Naive thymus-derived CD8-positive, alpha-beta T cell (primary cell): ENCODE data around the gene HERC3. TPM values are rescaled to one million over a fixed set of nuclear protein-coding genes. Genes with fewer than 3 reads are reported as not detected.
A peak's percentile ranks its signal among the peaks of the same experiment; 100 is the strongest.

Experiments
- ATAC-seq, 2 donors: fragments of 150-1000 bp; cut with Tn5 transposase in 1 of 2; sonication (Bioruptor Pico), chemical (Tn5 transposase) in 1 of 2; 1 replicate in 1 of 2; 2 replicates in 1 of 2; pipeline ENCODE4 v1.10.0; 2021; ENCODE audit warnings: mild to moderate bottlenecking in 2 of 2, moderate library complexity in 2 of 2
- POLR2A ChIA-PET: fragments of 350-600 bp; sonication (Branson Sonifier 250); formaldehyde crosslinking; loops from one replicate; lab custom pipeline; 2021; ENCODE audit warnings: antibody characterized with exemption; lab: Charles Lee
- DNase-seq, 10 donors: peaks; one replicate each; pipeline versions ENCODE4 v3.0.0 to v3.0.0-alpha.2; 2020 to 2022
- H3K27ac Mint-ChIP-seq, 10 donors: one replicate each; pipeline ENCODE4 v1.8.0; 2020 to 2022; ENCODE audit warnings: mild to moderate bottlenecking in 10 of 10, mixed read lengths in 10 of 10, moderate library complexity in 4 of 10, inconsistent platforms in 1 of 10
- H3K27me3 Mint-ChIP-seq, 5 donors: one replicate each; pipeline ENCODE4 v1.8.0; 2021 to 2022; ENCODE audit warnings: mixed read lengths in 5 of 5
- H3K36me3 Mint-ChIP-seq, 3 donors: one replicate each; pipeline ENCODE4 v1.8.0; 2020 to 2022; ENCODE audit warnings: mixed read lengths in 3 of 3, mild to moderate bottlenecking in 2 of 3, inconsistent platforms in 1 of 3
- H3K4me1 Mint-ChIP-seq, 4 donors: one replicate each; pipeline ENCODE4 v1.8.0; 2021 to 2022; ENCODE audit warnings: mixed read lengths in 4 of 4
- H3K4me3 Mint-ChIP-seq, 10 donors: one replicate each; pipeline ENCODE4 v1.8.0; 2020 to 2022; ENCODE audit warnings: mild to moderate bottlenecking in 10 of 10, mixed read lengths in 10 of 10, moderate library complexity in 6 of 10, inconsistent platforms in 1 of 10
- H3K9me3 Mint-ChIP-seq, 9 donors: one replicate each; pipeline ENCODE4 v1.8.0; 2020 to 2022; ENCODE audit warnings: mixed read lengths in 9 of 9, mild to moderate bottlenecking in 3 of 9, inconsistent platforms in 1 of 9, moderate library complexity in 1 of 9
- polyA plus RNA-seq, 3 donors: library from polyadenylated mRNA; unstranded; fragments of 300-500 nt; fragmentation: Illumina TruSeq; gene quantifications; one replicate each; pipeline ENCODE4 v1.2.3, GENCODE V29; 2021
- total RNA-seq, 8 experiments: library from RNA in 2 of 8; stranded (reverse) in 2 of 8; gene quantifications; one replicate each; pipeline ENCODE4 v1.2.3 and lab custom pipeline; 2021 to 2026

Gene HERC3
- total and polyA plus RNA-seq, 5 experiments from 2014 or later, result 29.7 to 111 (median 37.1) TPM

DNA sequence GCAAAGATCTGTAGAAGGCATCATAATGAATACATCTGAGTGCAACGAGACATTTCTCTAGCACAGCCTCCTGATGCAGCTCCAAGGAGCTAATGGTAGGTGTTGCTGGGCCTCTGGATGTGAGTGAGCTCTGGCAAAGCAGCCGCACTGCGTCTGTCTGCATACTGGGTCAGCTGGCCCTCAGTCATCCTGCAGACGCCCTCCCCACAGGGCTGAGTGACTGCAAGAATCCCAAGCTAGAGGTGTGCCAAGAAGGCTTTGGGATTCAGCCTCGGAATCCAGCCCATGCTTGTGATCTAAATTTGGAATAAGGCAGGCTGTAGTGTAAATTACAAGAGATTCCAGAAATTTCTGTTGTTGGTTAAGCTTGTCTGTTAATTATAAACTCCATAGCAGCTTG lies 18.5 kb downstream of the HERC3 start:
- DNase-seq (no peak), ATAC-seq (no peak)
- H3K4me3 Mint-ChIP-seq, result peak overlapping the region in 6 of 10 donors; percentile 36 to 85 (median 56)
- peaks cover 50 to 84% (median 83%) of the 10 kb centered on the region in 4 donors for H3K4me1 Mint-ChIP-seq
- POLR2A ChIA-PET, result interaction anchor here (0.7 to 8.8 kb wide), 2 partner anchors 13 to 18 kb away, joined by 3 to 119 read pairs; partner anchors contain the start of gene HERC3
- H3K36me3 Mint-ChIP-seq, result peaks cover 17 to 56% (median 44%) of the 10 kb centered on the region in 3 donors
- peak overlapping the region; percentile 95 to 100 (median 98) for H3K27ac Mint-ChIP-seq
- H3K9me3 Mint-ChIP-seq, result peaks cover 0 to 7% (median 0%) of the 10 kb centered on the region in 9 donors
- no peaks in the 10 kb centered on the region for H3K27me3 Mint-ChIP-seq

DNA sequence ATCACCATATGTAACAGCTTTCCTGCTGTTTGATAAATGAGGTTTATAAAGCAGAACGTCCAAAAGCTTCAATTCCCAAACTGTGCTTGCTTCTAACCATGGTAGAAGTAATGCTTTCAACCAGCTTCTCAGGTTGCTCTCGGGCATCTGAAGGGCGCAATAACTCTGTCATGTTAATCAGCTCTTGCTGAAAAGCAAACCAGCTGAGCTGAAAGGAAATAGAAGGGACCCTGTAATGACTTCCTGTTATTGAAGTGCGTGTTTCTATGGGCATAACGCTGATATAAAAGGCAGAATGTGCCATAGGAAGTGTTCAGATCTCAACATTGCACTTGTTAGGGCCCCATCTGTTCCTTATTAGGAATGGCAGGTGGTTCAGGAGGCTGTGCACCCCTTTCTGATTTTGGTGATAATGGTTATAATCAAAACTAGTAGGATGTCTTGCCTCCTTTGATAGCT lies 21.2 kb downstream of the HERC3 start:
- Mint-ChIP-seq H3K27ac (peak overlapping the region; percentile 95 to 100 (median 98)), H3K4me1 (peaks cover 50 to 90% (median 89%) of the 10 kb centered on the region in 4 donors), H3K9me3 (no peaks in the 10 kb centered on the region), H3K27me3 (no peaks in the 10 kb centered on the region), H3K4me3 (peak overlapping the region; percentile 66 to 90 (median 84)), H3K36me3 (peaks cover 4 to 41% (median 24%) of the 10 kb centered on the region in 3 donors)
- ATAC-seq (peak; percentile 94 to 95), DNase-seq (peak; percentile 11 to 87 (median 67))
- POLR2A ChIA-PET, result interaction anchor here (1.0 to 8.8 kb wide), 8 partner anchors 12 to 329 kb away, joined by 3 to 119 read pairs (median 5); partner anchors contain the start of genes HERC3, HERC5, PPM1K and PYURF

DNA sequence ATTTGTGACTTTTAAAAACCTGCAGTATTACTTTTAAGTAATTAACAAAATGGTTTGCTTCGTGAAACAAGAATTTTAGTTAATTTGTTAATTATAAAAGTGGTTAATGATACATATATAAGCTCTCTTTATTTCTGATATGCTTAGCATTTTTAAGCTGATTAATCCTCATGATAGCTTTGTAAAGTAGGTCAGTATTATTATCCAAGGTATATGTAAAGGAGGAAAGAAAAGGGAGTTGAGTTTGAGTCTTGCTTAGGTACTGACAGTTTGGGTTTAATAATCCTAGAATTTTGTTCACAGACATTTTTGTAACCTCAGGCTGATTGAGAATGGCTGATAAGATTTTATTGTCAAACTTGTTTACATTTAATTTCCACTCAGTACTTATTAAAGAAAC lies 21.8 kb downstream of the HERC3 start:
- Mint-ChIP-seq H3K9me3 (no peaks in the 10 kb centered on the region), H3K27ac (peak overlapping the region; percentile 95 to 100 (median 98)), H3K27me3 (no peaks in the 10 kb centered on the region), H3K36me3 (peaks cover 4 to 41% (median 22%) of the 10 kb centered on the region in 3 donors), H3K4me3 (peak overlapping the region in 8 of 10 donors; percentile 66 to 90 (median 84)), H3K4me1 (peaks cover 47 to 91% (median 89%) of the 10 kb centered on the region in 4 donors)
- no peak for DNase-seq
- POLR2A ChIA-PET, result interaction anchor here (0.8 to 8.8 kb wide), 8 partner anchors 11 to 370 kb away, joined by 3 to 119 read pairs (median 4); partner anchors contain the start of genes HERC3, HERC5 and PYURF
- no peak for ATAC-seq

DNA sequence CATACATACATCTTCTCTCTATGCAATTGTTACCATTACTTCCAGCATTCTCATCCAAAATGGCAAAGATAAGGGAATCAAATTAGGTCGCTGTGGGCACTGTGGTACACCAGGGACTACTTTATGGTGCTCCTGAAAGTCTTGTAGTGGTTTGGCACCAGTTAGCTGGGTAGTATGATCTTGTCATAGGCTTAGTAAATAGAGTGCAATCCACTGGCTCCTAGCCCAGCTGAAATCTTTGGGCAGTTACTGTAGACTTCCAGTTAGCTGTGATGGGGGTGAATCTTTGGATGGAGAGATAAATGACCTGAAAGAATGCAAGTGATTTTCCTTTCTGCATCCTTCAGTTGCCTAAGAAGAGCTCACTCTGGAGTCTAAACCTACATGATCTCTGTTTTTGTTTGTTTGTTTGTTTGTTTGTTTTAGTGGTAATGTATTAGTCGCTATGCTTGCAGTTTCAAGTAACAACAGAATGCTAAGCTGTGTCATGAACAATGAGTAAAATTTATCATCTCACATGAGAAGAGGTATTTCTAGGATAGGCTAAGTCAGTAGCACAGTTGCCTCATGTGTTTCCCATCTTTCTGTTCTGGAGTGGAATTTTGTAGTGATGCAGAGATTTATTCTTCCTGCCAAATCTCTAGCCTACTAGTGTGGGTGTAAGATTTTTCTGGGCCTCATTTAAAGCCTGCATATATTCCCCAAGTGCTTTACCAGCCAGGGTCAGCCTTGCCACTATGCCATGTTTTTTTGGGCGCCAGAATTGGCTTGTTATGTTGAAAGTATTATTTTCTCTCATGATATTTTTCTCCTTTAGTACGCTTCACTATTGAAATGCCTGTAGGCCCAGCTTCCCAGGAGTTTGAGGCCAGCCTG lies 24.2 kb downstream of the HERC3 start:
- Mint-ChIP-seq H3K4me1 (peaks cover 40 to 85% (median 78%) of the 10 kb centered on the region in 4 donors), H3K27me3 (no peaks in the 10 kb centered on the region), H3K36me3 (peaks cover 0 to 26% (median 21%) of the 10 kb centered on the region in 3 donors), H3K4me3 (no peak overlapping the region), H3K27ac (peak overlapping the region in 8 of 10 donors; percentile 10 to 70 (median 35)), H3K9me3 (no peaks in the 10 kb centered on the region)
- POLR2A ChIA-PET, result interaction anchor here (8.8 kb wide), 1 partner anchor 24 kb away, joined by 119 read pairs; the partner anchor contains the start of gene HERC3
- ATAC-seq, result no peak
- DNase-seq, result no peak

DNA sequence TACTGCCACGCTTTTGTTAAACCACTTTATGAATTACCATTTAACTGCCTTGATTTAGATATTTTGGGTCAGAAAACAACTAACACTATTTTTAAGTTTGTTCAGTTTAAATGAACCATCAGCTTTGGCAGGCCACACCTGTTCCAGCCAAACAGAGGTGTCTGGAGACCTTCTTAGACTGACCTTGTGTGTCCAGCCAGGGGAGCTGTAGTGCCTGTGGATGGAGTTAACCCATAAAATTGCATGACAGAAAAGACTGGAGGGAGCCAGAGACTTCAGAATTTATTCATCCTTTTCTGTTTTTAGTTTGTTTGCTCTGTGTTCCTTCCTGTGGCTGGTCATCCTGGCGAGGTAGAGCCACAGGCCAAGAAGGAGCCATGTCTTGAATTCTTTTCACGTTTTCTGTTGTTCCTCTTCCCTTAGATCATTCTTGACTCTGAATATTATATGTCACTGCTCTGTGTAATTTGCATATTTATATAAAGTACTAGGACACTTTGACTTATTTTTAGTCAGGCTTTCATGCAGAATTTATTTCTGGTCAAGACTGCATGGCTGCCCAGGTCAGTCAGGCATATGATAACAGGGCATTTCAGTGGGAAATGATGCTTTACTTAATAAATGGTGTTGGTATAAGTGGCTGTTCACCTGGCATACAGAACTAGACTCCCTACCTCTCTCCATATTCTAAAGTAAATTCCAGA lies 26.7 kb downstream of the HERC3 start:
- POLR2A ChIA-PET, result interaction anchor here (1.1 kb wide), 1 partner anchor 26 kb away, joined by 3 read pairs; no protein-coding TSS in a partner anchor
- Mint-ChIP-seq H3K27ac (peak overlapping the region in 4 of 10 donors; percentile 24 to 77 (median 56)), H3K27me3 (no peaks in the 10 kb centered on the region), H3K4me3 (no peak overlapping the region), H3K36me3 (peaks cover 14 to 41% (median 39%) of the 10 kb centered on the region in 3 donors), H3K9me3 (peaks cover 2 to 10% (median 6%) of the 10 kb centered on the region in 9 donors), H3K4me1 (peaks cover 30 to 75% (median 70%) of the 10 kb centered on the region in 4 donors)
- ATAC-seq (no peak), DNase-seq (no peak)

DNA sequence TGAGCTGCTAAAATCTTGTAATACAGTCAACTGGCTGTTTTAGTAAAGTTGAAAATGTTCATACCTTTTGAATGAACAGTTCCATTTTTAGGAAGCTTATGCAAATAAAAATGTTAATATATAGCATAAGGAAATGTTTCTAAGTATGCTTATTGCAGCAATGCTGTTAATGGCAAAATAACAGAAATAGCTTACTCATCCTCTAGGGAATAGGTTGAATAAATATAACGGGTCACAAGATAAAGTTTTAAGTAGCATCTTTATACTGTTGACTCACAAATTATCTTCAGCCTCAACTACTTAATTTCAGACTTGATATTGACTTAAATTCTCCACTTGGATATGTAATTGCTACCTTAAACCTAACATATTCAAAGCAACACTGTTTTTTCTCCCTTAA lies 27.7 kb downstream of the HERC3 start:
- Mint-ChIP-seq H3K4me3 (no peak overlapping the region), H3K27ac (peak overlapping the region in 4 of 10 donors; percentile 14 to 47 (median 34)), H3K36me3 (peaks cover 22 to 48% (median 46%) of the 10 kb centered on the region in 3 donors), H3K9me3 (peaks cover 3 to 19% (median 11%) of the 10 kb centered on the region in 9 donors), H3K4me1 (peaks cover 27 to 76% (median 65%) of the 10 kb centered on the region in 4 donors), H3K27me3 (no peaks in the 10 kb centered on the region)
- no peak for DNase-seq
- no peak for ATAC-seq
- POLR2A ChIA-PET, result no interaction called here

DNA sequence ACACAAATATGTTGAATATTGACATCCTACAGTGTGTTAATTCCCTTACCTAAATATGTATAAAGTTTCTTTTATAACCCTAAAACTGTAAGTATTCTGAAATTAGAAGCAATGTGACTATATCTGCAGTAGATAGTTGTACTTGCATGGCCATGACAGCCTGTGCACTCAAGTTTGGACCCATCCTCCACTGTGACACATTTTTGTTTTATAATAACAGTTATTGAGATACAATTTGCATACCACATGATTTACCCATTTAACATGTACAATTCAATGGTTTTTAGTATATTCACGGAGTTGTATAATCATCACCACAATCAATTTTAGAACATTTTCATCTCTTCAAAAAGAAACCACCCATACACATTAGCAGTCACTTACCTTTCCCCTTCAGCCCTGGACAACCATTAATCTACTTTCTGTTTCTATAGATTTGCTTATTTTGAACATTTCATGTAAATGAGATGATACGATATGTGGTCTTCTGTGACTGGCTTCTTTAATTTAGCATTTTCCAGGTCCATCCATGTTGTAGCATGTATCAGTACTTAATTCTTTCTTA lies 29.6 kb downstream of the HERC3 start:
- peak overlapping the region in 3 of 10 donors; percentile 0 to 69 (median 9) for H3K27ac Mint-ChIP-seq
- H3K9me3 Mint-ChIP-seq, result peaks cover 3 to 20% (median 11%) of the 10 kb centered on the region in 9 donors
- POLR2A ChIA-PET, result no interaction called here
- no peaks in the 10 kb centered on the region for H3K27me3 Mint-ChIP-seq
- DNase-seq, result no peak
- no peak overlapping the region for H3K4me3 Mint-ChIP-seq
- peaks cover 22 to 51% (median 50%) of the 10 kb centered on the region in 3 donors for H3K36me3 Mint-ChIP-seq
- ATAC-seq, result no peak
- H3K4me1 Mint-ChIP-seq, result peaks cover 22 to 63% (median 56%) of the 10 kb centered on the region in 4 donors

DNA sequence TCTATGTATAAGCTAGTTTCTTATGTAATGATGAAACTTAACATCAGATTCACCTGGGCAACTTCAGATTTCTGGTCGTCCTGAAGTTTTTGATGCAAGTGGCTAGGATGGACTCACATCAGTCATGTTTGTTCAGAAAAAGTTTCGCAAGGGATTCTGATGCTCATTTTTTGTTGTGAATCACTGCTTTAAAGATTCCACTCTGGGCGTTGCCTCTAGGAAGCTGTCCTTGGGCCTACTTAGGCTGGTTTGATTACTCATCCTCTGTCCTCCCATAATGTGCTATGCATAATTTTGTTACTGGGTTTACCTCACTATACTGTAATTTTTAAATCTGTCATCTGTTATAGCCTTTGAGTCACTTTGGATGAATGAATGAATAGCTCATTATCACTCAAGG lies 30.8 kb downstream of the HERC3 start:
- Mint-ChIP-seq H3K27me3 (no peaks in the 10 kb centered on the region), H3K36me3 (peaks cover 22 to 46% (median 45%) of the 10 kb centered on the region in 3 donors), H3K4me3 (no peak overlapping the region), H3K27ac (peak overlapping the region in 3 of 10 donors; percentile 14 to 66 (median 17)), H3K9me3 (peaks cover 3 to 20% (median 11%) of the 10 kb centered on the region in 9 donors), H3K4me1 (peaks cover 21 to 54% (median 49%) of the 10 kb centered on the region in 4 donors)
- ATAC-seq (no peak), DNase-seq (no peak)
- POLR2A ChIA-PET, result no interaction called here

DNA sequence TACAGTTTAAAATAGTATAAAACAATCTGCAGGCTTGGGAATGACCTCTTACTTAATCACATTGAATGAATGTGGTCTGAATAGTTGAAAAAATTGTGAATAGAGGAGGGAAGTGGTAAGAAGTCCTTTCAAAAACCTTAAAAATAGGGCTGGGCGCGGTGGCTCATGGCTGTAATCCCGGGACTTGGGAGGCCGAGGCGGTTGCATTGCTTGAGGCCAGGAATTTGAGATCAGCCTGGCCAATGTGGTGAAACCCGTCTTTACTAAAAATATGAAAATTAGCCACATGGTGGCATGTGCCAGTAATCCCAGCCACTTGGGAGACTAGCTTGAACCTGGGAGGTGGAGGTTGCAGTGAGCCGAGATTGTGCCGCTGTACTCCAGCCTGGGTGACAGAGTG lies 36.5 kb downstream of the HERC3 start:
- Mint-ChIP-seq H3K4me1 (peaks cover 12 to 35% (median 24%) of the 10 kb centered on the region in 4 donors), H3K4me3 (no peak overlapping the region), H3K27ac (peak overlapping the region in 1 of 10 donors; percentile 37), H3K9me3 (peaks cover 7 to 27% (median 14%) of the 10 kb centered on the region in 9 donors), H3K36me3 (peaks cover 10 to 32% (median 26%) of the 10 kb centered on the region in 3 donors), H3K27me3 (no peaks in the 10 kb centered on the region)
- POLR2A ChIA-PET, result no interaction called here
- ATAC-seq (no peak), DNase-seq (no peak)

DNA sequence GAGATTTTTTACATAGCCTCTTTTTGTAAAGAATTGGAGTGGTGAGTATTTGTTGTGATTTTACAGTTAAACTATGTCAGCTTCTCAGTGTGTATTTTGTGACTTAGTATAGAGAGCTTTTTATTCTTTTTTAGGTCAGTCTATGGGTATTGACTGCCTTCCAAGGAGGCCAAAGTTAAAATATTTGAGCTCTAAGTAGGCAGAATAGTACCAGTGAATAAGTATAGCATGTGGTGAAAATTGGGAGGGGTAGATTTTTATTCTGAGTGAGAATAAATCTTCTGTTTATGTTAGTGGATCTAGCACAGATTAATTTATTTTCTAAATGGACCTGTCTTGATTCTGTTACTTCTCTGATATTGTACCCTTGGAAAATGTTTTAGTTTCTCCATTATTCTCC lies 37.5 kb downstream of the HERC3 start:
- DNase-seq (no peak), ATAC-seq (no peak)
- Mint-ChIP-seq H3K36me3 (peaks cover 0 to 24% (median 15%) of the 10 kb centered on the region in 3 donors), H3K4me3 (no peak overlapping the region), H3K4me1 (peaks cover 10 to 30% (median 20%) of the 10 kb centered on the region in 4 donors), H3K27me3 (no peaks in the 10 kb centered on the region), H3K27ac (no peak overlapping the region), H3K9me3 (peaks cover 3 to 26% (median 5%) of the 10 kb centered on the region in 9 donors)
- POLR2A ChIA-PET, result no interaction called here

DNA sequence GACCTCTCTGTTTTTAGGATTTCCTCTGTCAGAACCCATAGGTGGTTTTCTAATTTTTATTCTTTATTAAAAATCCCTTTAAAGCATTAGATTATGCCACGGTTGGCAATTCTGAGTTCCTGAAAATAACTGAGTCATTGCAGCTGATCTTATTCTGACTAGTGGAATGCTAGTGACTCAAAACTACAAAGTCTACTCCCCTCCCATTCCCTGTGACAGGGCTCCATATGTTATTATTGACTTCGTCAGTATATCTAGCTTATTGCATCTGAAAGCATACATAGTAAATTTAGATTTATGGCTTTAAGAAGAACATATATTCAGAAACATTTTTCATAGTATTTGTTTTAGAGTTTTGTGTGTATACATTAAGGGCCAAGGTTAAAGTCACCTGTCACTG lies 38.5 kb downstream of the HERC3 start:
- peak overlapping the region in 1 of 10 donors; percentile 33 for H3K27ac Mint-ChIP-seq
- H3K4me1 Mint-ChIP-seq, result peaks cover 6 to 30% (median 23%) of the 10 kb centered on the region in 4 donors
- no peaks in the 10 kb centered on the region for H3K27me3 Mint-ChIP-seq
- DNase-seq, result no peak
- peaks cover 0 to 24% (median 13%) of the 10 kb centered on the region in 3 donors for H3K36me3 Mint-ChIP-seq
- no peak for ATAC-seq
- no peak overlapping the region for H3K4me3 Mint-ChIP-seq
- POLR2A ChIA-PET, result no interaction called here
- peaks cover 0 to 31% (median 5%) of the 10 kb centered on the region in 9 donors for H3K9me3 Mint-ChIP-seq
